Measurements from ENCODE around the gene PCK1.

PCK1 gene

GRCh38 chr20:57559658-57560553 is 1.0 kb upstream of the PCK1 start:
- DNase-seq (ENCODE audit: low read depth in 2 of 2): no peak

- DNase-seq (ENCODE audit: low read depth in 2 of 2): no peak
These were observed 708 bp downstream of the PCK1 start for GRCh38 chr20:57561356-57562279.

- DNase-seq (ENCODE audit: low read depth in 2 of 2): no peak
These were observed 1.9 kb downstream of the PCK1 start for GRCh38 chr20:57562541-57563465.

- DNase-seq (ENCODE audit: low read depth in 2 of 2): no peak
These were observed 2.6 kb downstream of the PCK1 start for GRCh38 chr20:57563522-57563921.

GRCh38 chr20:57564180-57564802 is 3.4 kb downstream of the PCK1 start:
- no peak for DNase-seq (ENCODE audit: low read depth in 2 of 2)

- no peak for DNase-seq (ENCODE audit: low read depth in 2 of 2)
These were observed 4.2 kb downstream of the PCK1 start for GRCh38 chr20:57564951-57565642.

- no peak for DNase-seq (ENCODE audit: low read depth in 2 of 2)
These were observed 5.5 kb downstream of the PCK1 start for GRCh38 chr20:57566399-57566798.

- no peak for DNase-seq (ENCODE audit: low read depth in 2 of 2)
These were observed 6.0 kb downstream of the PCK1 start for GRCh38 chr20:57566803-57567459.

- DNase-seq (ENCODE audit: low read depth in 2 of 2): no peak
These were observed 6.7 kb downstream of the PCK1 start for GRCh38 chr20:57567471-57568079.

- no peak for DNase-seq (ENCODE audit: low read depth in 2 of 2)
These were observed 7.4 kb downstream of the PCK1 start for GRCh38 chr20:57568088-57568896.

- no peak for DNase-seq (ENCODE audit: low read depth in 2 of 2)
These were observed 8.1 kb downstream of the PCK1 start for GRCh38 chr20:57568960-57569359.

GRCh38 chr20:57570145-57570850 is 9.4 kb downstream of the PCK1 start:
- no peak for DNase-seq (ENCODE audit: low read depth in 2 of 2)

- no peak for DNase-seq (ENCODE audit: low read depth in 2 of 2)
These were observed 10.0 kb downstream of the PCK1 start for GRCh38 chr20:57570920-57571319.

- DNase-seq (ENCODE audit: low read depth in 2 of 2): no peak
These were observed 11.0 kb downstream of the PCK1 start for GRCh38 chr20:57571782-57572416.

GRCh38 chr20:57573242-57573641 is 12.3 kb downstream of the PCK1 start:
- DNase-seq (ENCODE audit: low read depth in 2 of 2): no peak

- no peak for DNase-seq (ENCODE audit: low read depth in 2 of 2)
These were observed 13.0 kb downstream of the PCK1 start for GRCh38 chr20:57573894-57574293.

- DNase-seq (ENCODE audit: low read depth in 2 of 2): no peak
These were observed 14.0 kb downstream of the PCK1 start for GRCh38 chr20:57574954-57575353.

Data from stimulated activated CD8-positive, alpha-beta memory T cell treated with anti-CD3 and anti-CD28 coated beads, Interleukin-15, amount 100 ng/mL, for 48 hours (primary cell).